Stimulated activated CD8-positive, alpha-beta memory T cell treated with anti-CD3 and anti-CD28 coated beads, Interleukin-15, amount 100 ng/mL, for 4 hours (primary cell): ENCODE measurements around the gene MACROD2.

ENCODE experiments used
- DNase-seq, 2 donors: peaks; one replicate each; pipeline ENCODE4 v3.0.0-alpha.2; 2020; ENCODE audit warnings: low read depth in 2 of 2

The MACROD2 gene

GRCh38 chr20:14815340-14815739 lies 820.0 kb downstream of the MACROD2 start:
- no peak for DNase-seq

GRCh38 chr20:14816471-14816870 lies 821.2 kb downstream of the MACROD2 start:
- no peak for DNase-seq

GRCh38 chr20:14817101-14817500 lies 821.8 kb downstream of the MACROD2 start:
- no peak for DNase-seq

GRCh38 chr20:14820771-14821170 lies 825.5 kb downstream of the MACROD2 start:
- DNase-seq = no peak

GRCh38 chr20:14821251-14821650 lies 825.9 kb downstream of the MACROD2 start:
- DNase-seq = no peak

- no peak for DNase-seq
These were observed 829.7 kb downstream of the MACROD2 start for GRCh38 chr20:14824996-14825395.

- DNase-seq = no peak
These were observed 831.4 kb downstream of the MACROD2 start for GRCh38 chr20:14826543-14827313.

- no peak for DNase-seq
These were observed 833.1 kb downstream of the MACROD2 start for GRCh38 chr20:14828459-14828858.

GRCh38 chr20:14829906-14830305 lies 834.6 kb downstream of the MACROD2 start:
- DNase-seq = no peak

GRCh38 chr20:14830466-14830865 lies 835.1 kb downstream of the MACROD2 start:
- DNase-seq = no peak

- no peak for DNase-seq
These were observed 835.6 kb downstream of the MACROD2 start for GRCh38 chr20:14830899-14831298.

- no peak for DNase-seq
These were observed 837.3 kb downstream of the MACROD2 start for GRCh38 chr20:14832630-14833029.

- DNase-seq = no peak
These were observed 843.6 kb downstream of the MACROD2 start for GRCh38 chr20:14838663-14839628.

GRCh38 chr20:14845199-14846160 lies 850.2 kb downstream of the MACROD2 start:
- DNase-seq = no peak

- no peak for DNase-seq
These were observed 853.5 kb downstream of the MACROD2 start for GRCh38 chr20:14848806-14849205.

- no peak for DNase-seq
These were observed 857.8 kb downstream of the MACROD2 start for GRCh38 chr20:14853079-14853478.

- DNase-seq = no peak
These were observed 859.9 kb downstream of the MACROD2 start for GRCh38 chr20:14855171-14855570.

GRCh38 chr20:14859627-14860026 lies 864.3 kb downstream of the MACROD2 start:
- DNase-seq = no peak

GRCh38 chr20:14860410-14860814 lies 865.1 kb downstream of the MACROD2 start:
- DNase-seq = no peak

GRCh38 chr20:14861028-14861699 lies 865.8 kb downstream of the MACROD2 start:
- DNase-seq = no peak

- no peak for DNase-seq
These were observed 869.9 kb downstream of the MACROD2 start for GRCh38 chr20:14865169-14865568.
